ENCODE data around the gene PPP2R3A.

PPP2R3A gene, protein sequence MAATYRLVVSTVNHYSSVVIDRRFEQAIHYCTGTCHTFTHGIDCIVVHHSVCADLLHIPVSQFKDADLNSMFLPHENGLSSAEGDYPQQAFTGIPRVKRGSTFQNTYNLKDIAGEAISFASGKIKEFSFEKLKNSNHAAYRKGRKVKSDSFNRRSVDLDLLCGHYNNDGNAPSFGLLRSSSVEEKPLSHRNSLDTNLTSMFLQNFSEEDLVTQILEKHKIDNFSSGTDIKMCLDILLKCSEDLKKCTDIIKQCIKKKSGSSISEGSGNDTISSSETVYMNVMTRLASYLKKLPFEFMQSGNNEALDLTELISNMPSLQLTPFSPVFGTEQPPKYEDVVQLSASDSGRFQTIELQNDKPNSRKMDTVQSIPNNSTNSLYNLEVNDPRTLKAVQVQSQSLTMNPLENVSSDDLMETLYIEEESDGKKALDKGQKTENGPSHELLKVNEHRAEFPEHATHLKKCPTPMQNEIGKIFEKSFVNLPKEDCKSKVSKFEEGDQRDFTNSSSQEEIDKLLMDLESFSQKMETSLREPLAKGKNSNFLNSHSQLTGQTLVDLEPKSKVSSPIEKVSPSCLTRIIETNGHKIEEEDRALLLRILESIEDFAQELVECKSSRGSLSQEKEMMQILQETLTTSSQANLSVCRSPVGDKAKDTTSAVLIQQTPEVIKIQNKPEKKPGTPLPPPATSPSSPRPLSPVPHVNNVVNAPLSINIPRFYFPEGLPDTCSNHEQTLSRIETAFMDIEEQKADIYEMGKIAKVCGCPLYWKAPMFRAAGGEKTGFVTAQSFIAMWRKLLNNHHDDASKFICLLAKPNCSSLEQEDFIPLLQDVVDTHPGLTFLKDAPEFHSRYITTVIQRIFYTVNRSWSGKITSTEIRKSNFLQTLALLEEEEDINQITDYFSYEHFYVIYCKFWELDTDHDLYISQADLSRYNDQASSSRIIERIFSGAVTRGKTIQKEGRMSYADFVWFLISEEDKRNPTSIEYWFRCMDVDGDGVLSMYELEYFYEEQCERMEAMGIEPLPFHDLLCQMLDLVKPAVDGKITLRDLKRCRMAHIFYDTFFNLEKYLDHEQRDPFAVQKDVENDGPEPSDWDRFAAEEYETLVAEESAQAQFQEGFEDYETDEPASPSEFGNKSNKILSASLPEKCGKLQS (N-terminal part only)

DNA sequence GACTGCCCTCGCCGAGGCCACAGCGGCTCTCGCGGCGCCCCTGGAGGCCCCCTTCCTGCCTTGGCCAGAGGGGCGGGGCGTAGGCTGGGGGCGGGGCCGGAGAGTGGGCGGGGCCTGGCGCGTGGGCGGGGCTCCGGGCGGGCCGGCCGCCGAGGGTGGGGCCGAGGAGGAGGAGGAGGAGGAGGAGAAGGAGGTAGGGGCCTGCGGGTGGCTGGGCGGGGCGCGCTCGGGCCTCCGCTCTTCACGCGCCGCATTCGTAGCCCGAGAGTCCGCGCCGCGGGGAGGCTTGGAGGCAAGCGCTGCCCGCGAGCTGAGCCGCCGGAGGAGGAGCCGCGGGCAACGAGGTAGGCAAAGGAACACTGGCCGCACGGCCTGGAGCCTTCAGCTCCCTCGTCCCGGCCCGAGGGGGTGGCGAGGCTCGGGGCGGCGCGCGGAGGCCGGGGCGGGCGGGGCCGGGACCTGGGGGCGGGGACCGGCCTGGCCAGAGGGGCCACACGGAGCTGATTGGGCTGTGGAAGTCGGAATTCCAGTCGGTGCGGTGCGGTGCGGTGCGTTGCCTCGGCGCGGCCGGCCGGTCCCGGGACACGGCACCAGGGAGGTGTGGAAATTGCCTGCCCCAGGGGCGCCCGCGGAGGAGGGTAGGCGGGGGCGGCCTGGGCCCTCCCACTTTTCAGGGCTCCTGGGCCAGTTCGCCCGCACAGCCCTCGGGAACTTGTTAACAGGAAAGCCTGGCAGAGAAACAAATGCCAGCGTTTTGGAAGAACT lies at the start of gene PPP2R3A:
Gene PPP2R3A, plus strand, starts transcription at position 223 of the 765 bp plus-strand sequence. CDS start 35,771 bp downstream, outside the sequence.
- H3K4me3 ChIP-seq (ENCODE audit: control insufficient read depth, low read depth, low read length), result peak within 1 kb of the TSS; percentile 78
- TF ChIP-seq, protein P1, sequence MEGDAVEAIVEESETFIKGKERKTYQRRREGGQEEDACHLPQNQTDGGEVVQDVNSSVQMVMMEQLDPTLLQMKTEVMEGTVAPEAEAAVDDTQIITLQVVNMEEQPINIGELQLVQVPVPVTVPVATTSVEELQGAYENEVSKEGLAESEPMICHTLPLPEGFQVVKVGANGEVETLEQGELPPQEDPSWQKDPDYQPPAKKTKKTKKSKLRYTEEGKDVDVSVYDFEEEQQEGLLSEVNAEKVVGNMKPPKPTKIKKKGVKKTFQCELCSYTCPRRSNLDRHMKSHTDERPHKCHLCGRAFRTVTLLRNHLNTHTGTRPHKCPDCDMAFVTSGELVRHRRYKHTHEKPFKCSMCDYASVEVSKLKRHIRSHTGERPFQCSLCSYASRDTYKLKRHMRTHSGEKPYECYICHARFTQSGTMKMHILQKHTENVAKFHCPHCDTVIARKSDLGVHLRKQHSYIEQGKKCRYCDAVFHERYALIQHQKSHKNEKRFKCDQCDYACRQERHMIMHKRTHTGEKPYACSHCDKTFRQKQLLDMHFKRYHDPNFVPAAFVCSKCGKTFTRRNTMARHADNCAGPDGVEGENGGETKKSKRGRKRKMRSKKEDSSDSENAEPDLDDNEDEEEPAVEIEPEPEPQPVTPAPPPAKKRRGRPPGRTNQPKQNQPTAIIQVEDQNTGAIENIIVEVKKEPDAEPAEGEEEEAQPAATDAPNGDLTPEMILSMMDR (IDR thresholded peaks at IDR 0.05; ENCODE audit: control insufficient read depth, insufficient read depth, low read depth, low read length, missing control alignments), result no peak
- peak; percentile 28 for DNase-seq (ENCODE audit: low read depth)

DNA sequence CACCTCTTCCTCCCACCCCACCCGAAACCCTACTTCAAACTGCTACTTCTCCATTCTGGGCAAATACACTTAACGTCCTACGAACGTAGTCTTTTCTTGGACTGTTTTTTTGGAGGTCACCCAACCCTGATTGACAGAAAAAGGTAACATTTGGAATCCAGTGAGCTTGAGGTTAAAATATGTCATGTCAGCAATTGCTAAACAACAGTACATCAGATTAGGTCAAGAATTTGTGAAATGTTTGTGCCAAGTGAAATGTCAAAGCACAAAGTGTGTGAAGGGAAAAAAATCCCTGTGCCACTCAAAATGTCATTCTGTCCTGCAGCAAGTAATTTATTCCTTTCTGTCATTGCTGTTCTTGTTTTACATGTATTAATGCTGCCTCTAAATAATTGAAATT lies 49.2 kb upstream of the PPP2R3A start:
- TF ChIP-seq, protein P1 (IDR thresholded peaks at IDR 0.05; ENCODE audit: control insufficient read depth, insufficient read depth, low read depth, low read length, missing control alignments), result no peak
- DNase-seq (ENCODE audit: low read depth), result no peak

DNA sequence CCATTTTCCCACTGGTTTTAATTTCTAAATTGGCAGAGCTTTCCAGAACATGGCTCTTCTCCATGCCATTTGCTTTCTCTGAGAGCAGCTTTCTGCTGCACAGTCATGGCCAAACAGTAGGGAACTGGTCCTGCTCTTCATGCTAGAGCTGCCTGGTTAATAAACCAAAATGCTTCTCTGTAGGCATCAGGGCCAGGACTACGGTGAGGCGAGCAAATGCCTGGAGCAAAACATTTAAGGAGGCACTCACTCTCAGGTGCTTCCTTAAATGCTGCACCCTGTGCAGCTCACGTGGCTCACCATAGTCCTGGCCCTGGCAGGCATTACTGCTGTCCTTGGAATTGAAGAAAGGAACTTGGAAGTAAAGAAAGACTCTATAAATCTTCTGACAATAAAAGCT lies 48.5 kb upstream of the PPP2R3A start:
- H3K4me3 ChIP-seq (ENCODE audit: control insufficient read depth, low read depth, low read length), result no peak overlapping the region
- no peak for DNase-seq (ENCODE audit: low read depth)
- TF ChIP-seq, protein P1 (IDR thresholded peaks at IDR 0.05; ENCODE audit: control insufficient read depth, insufficient read depth, low read depth, low read length, missing control alignments), result no peak

More for the DNA sequence above, 49.2 kb upstream of the PPP2R3A start:
- H3K4me3 ChIP-seq (ENCODE audit: control insufficient read depth, low read depth, low read length), result no peak overlapping the region

DNA sequence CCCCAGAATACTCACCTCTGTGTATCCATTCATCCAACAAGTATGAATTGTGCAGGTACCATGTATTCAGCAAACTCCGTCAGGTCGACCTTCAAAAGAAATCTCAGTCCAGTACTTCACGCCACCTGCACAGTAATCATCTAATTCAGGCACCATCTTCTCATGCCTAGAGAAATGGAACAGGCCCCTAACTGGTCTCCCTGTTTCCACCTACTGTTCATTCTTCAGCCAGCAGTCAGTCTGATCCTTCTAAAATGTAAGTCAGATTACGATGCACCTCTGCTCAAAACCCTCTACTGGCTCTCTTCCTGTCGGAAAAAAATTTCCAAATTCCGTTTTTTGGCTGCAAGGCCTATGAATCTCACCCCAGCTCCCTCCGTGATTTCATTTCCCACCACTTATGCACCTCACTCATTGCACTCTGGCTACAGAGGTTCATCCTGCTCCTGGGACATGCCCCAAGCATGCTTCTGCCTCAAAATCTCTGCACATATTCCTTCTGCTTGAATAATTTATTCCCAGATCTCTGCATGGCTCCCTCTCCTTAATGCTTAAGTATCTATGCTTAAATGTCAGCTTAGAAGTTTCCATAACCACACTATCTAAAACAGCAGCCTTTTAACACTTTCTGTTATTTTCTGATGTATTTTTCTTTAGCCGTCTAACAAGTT lies 47.5 kb upstream of the PPP2R3A start:
- TF ChIP-seq, protein P1 (IDR thresholded peaks at IDR 0.05; ENCODE audit: control insufficient read depth, insufficient read depth, low read depth, low read length, missing control alignments), result no peak
- DNase-seq (ENCODE audit: low read depth), result no peak
- no peak overlapping the region for H3K4me3 ChIP-seq (ENCODE audit: control insufficient read depth, low read depth, low read length)

DNA sequence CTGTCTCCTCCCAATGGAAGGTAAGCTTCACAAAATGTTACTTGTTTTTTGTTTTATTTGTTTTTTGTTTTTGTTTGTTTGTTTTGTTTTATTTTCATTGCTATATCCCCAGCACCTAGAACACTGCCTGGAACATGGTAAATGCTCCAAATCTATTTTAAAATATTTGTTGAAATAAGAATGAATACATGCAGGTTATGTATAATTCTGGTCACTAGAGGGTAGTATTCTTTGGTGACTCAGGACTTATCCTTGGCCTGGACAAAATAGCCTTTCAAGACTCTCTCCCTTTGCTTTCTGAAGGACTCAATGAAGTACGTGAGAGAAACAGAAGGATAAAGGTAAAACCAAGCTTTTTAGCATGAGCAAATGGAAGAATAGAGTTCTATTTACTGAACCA lies 46.9 kb upstream of the PPP2R3A start:
- H3K4me3 ChIP-seq (ENCODE audit: control insufficient read depth, low read depth, low read length), result no peak overlapping the region
- DNase-seq (ENCODE audit: low read depth), result peak; percentile 31
- TF ChIP-seq, protein P1 (IDR thresholded peaks at IDR 0.05; ENCODE audit: control insufficient read depth, insufficient read depth, low read depth, low read length, missing control alignments), result peak; percentile 53

Measured in AG09309 (cell line).